K562 (cell line): ENCODE results near the gene OR5F1. TPM values are rescaled to one million over a fixed set of nuclear protein-coding genes. Genes with fewer than 3 reads are reported as not detected.

Experiments used
- ATAC-seq: fragments of 200-7000 bp; cut with Tn5 transposase; 3 replicates; pipeline ENCODE4 v1.9.1; 2020; ENCODE audit warnings: moderate library complexity
- BruUV-seq: library from RNA; stranded (reverse); fragments of 400-500 nt; replicated peaks from 2 replicates; lab custom pipeline; 2021; lab: Mats Ljungman, UMichigan
- CTCF ChIA-PET: fragments of 300-600 bp; formaldehyde crosslinking; extraction: SDS; loops from one replicate; lab custom pipeline; 2021; ENCODE audit warnings: low intra/inter-chr PET ratio; lab: Yijun Ruan, JAX
- POLR2A ChIA-PET: fragments of 300-600, 350-650 bp; sonication (Branson Sonifier 250); formaldehyde crosslinking; extraction: SDS; loops from one replicate; lab custom pipeline; 2021; ENCODE audit warnings: antibody characterized with exemption, inconsistent platforms; lab: Yijun Ruan, JAX
- DNase-seq, 4 experiments: peaks; one replicate each; pipeline versions ENCODE4 v3.0.0 to v3.0.0-alpha.2; 2011 to 2018; ENCODE audit warnings: low spot score in 3 of 4, mixed read lengths in 3 of 4; ENCODE audit errors: extremely low read depth in 1 of 4
- FAIRE-seq: peaks from 2 replicates; lab custom pipeline; 2011; peaks lifted over from hg19 to GRCh38; lab: Jason Lieb, UNC
- H2AFZ ChIP-seq: 2 replicates; pipeline ENCODE4 v1.6.0; 2011; ENCODE audit warnings: low read depth, low read length, control low read depth, inconsistent platforms
- H3K27ac ChIP-seq: fragments of 200-600 bp; 3 replicates; pipeline ENCODE4 v1.8.0; 2011; ENCODE audit warnings: low read depth, mild to moderate bottlenecking, control low read depth, inconsistent platforms, low read length, moderate library complexity, mixed read lengths; ENCODE audit errors: extremely low read depth
- H3K27me3 ChIP-seq, 2 experiments: fragments of 300-600 bp in 1 of 2; 2 replicates in 1 of 2; 3 replicates in 1 of 2; pipeline versions ENCODE4 v1.6.0 to v1.8.0; 2011; ENCODE audit warnings: inconsistent platforms in 2 of 2, low read length in 2 of 2, mild to moderate bottlenecking in 1 of 2, mixed read lengths in 1 of 2, moderate library complexity in 1 of 2; ENCODE audit not compliant: control insufficient read depth in 2 of 2, insufficient read depth in 2 of 2
- H3K36me3 ChIP-seq: fragments of 300-600 bp; 3 replicates; pipeline ENCODE4 v1.8.0; 2011; ENCODE audit warnings: mild to moderate bottlenecking, low read length, inconsistent platforms; ENCODE audit not compliant: control insufficient read depth, insufficient read depth
- H3K4me1 ChIP-seq, 2 experiments: fragments of 200-600 bp in 1 of 2; replicated peaks in 1 of 2; 2 replicates in 1 of 2; 3 replicates in 1 of 2; pipeline versions ENCODE4 v1.5.1 to v1.8.0; 2011; ENCODE audit warnings: inconsistent platforms in 2 of 2, low read length in 2 of 2, mild to moderate bottlenecking in 1 of 2, mixed read lengths in 1 of 2, moderate library complexity in 1 of 2; ENCODE audit not compliant: control insufficient read depth in 2 of 2, insufficient read depth in 2 of 2
- H3K4me2 ChIP-seq: 2 replicates; pipeline ENCODE4 v1.6.1; 2011; ENCODE audit warnings: low read length, control low read depth, inconsistent platforms, mixed read lengths; ENCODE audit not compliant: insufficient read depth
- H3K4me3 ChIP-seq: fragments of 200-600 bp; sonication (generic), shearing (Covaris generic); 2 replicates; pipeline ENCODE4 v1.5.1; 2016; ENCODE audit warnings: control low read depth, inconsistent platforms
- H3K79me2 ChIP-seq: fragments of 200-600 bp; 3 replicates; pipeline ENCODE4 v1.8.0; 2011; ENCODE audit warnings: low read length, inconsistent platforms; ENCODE audit not compliant: control insufficient read depth, insufficient read depth
- H3K9ac ChIP-seq, 2 experiments: 2 replicates each; pipeline versions ENCODE4 v1.6.0 to v1.6.1; 2011; ENCODE audit warnings: low read depth in 2 of 2, low read length in 2 of 2, control low read depth in 1 of 2, inconsistent platforms in 1 of 2, mild to moderate bottlenecking in 1 of 2, mixed read lengths in 1 of 2; ENCODE audit not compliant: insufficient read depth in 1 of 2
- H3K9me1 ChIP-seq: one replicate; pipeline ENCODE4 v1.6.0; 2011; ENCODE audit warnings: inconsistent platforms, mild to moderate bottlenecking, low read length, moderate library complexity; ENCODE audit not compliant: control insufficient read depth, insufficient read depth
- H3K9me3 ChIP-seq: replicated peaks from 2 replicates; pipeline ENCODE4 v1.5.1; 2011; ENCODE audit warnings: low read depth, low read length, inconsistent platforms; ENCODE audit not compliant: control insufficient read depth, insufficient read depth
- H4K20me1 ChIP-seq: replicated peaks from 2 replicates; pipeline ENCODE4 v1.6.1; 2011; ENCODE audit warnings: low read length, inconsistent platforms, mixed read lengths; ENCODE audit not compliant: control insufficient read depth, insufficient read depth
- EZH2 ChIP-seq: IDR thresholded peaks from 2 replicates; pipeline ENCODE4 v1.6.1; 2012; ENCODE audit warnings: low read depth, mild to moderate bottlenecking, inconsistent platforms, low read length, borderline replicate concordance
- GABPB1 ChIP-seq: sonication (generic); formaldehyde crosslinking; IDR thresholded peaks from 2 replicates; pipeline ENCODE4 v1.8.0; 2022; ENCODE audit warnings: mild to moderate bottlenecking, missing genetic modification reagents
- ZNF121 ChIP-seq: sonication (generic); formaldehyde crosslinking; conservative IDR thresholded peaks from 2 replicates; pipeline ENCODE4 v1.8.0; 2022; ENCODE audit warnings: missing genetic modification reagents
- ZNF644 ChIP-seq: fragments of 200-800 bp; sonication (Bioruptor generic); IDR thresholded peaks from 2 replicates; pipeline ENCODE4 v1.6.1; 2016; ENCODE audit warnings: low read depth, missing genetic modification characterization, missing compliant biosample characterization
- WGBS: fragments of 100-300 bp; shearing (Covaris generic); methylation state at CpG from one replicate; pipeline ENCODE4 v1.1.6; 2016; ENCODE audit warnings: low coverage, mixed read lengths; ENCODE audit not compliant: insufficient coverage; ENCODE audit errors: missing lambda C conversion rate; 5-methylcytosine and 5-hydroxymethylcytosine counted together
- in situ Hi-C: fragments of 300-500 bp; cut with MboI; formaldehyde crosslinking; loops from 4 replicates; pipeline ENCODE4 v1.15.0; 2018; ENCODE audit warnings: inconsistent platforms, mixed read lengths
- intact Hi-C: fragments of 100-400 bp; cut with micrococcal nuclease; formaldehyde crosslinking; loops from 2 replicates; pipeline ENCODE4 v1.14.2; 2022
- polyA plus RNA-seq, 8 experiments: library from polyadenylated mRNA; depleted of rRNA in 4 of 8; stranded (reverse) in 5 of 8; unstranded in 3 of 8; fragments of >200 nt; fragmentation: Nextera tagmentation in 2 of 8; fragmentation: Illumina TruSeq in 1 of 8; extraction: Ambion mirVana in 2 of 8; extraction: Trizol in 1 of 8; gene quantifications; 2 replicates each; pipeline versions ENCODE4 v1.2.1 to v1.2.3, GENCODE V29; 2011 to 2014; ENCODE audit warnings: inconsistent platforms in 1 of 8, missing spikeins in 1 of 8
- total RNA-seq, 7 experiments: library from RNA; depleted of rRNA in 6 of 7; stranded (reverse); fragments of >200 nt in 6 of 7; fragmentation: Illumina TruSeq in 2 of 7; extraction: Trizol in 2 of 7; gene quantifications; 2 replicates each; pipeline versions ENCODE4 v1.2.1 to v1.2.3, GENCODE V29; 2011 to 2021; ENCODE audit warnings: low replicate concordance in 1 of 7
- TF ChIP-seq, protein P1 (sequence below): fragments of 450-650 bp; conservative IDR thresholded peaks from 2 replicates; pipeline ENCODE4 v1.6.1; 2016; ENCODE audit warnings: missing genetic modification characterization, low read depth, mild to moderate bottlenecking, control low read depth, missing compliant biosample characterization
- TF ChIP-seq, protein P2 (sequence below), 2 experiments: fragments of 450-650 bp; formaldehyde crosslinking in 1 of 2; IDR thresholded peaks; 2 replicates each; pipeline versions ENCODE4 v1.4.0 to v1.6.1; 2014 to 2020; ENCODE audit warnings: mild to moderate bottlenecking in 2 of 2, borderline replicate concordance in 1 of 2, low read depth in 1 of 2

OR5F1 gene
- total and polyA plus RNA-seq, 9 of the 15 experiments (the other 6 are each of a cell fraction or from before 2014, with no cell fraction given), result not detected

DNA sequence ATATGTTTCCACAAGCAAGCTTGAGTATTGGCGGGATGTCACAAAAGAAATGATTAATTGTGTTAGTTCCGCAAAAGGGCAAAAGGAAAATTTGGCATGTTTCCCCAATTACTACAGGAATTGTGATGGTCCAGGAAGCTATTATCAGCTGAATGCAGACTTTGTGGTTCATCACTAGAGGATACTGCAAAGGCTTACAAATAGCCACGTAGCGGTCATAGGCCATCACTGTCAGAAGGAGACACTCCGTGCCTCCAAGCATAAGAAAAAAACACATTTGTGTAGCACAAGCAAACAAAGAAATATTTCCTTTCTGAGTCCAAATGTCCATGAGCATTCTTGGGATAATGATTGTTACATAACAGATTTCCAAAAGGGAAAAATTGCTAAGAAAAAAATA, 26.5 kb downstream of the OR5F1 start:
- Histone ChIP-seq H3K36me3 (no peaks in the 10 kb centered on the region), H4K20me1 (no peaks in the 10 kb centered on the region), H3K27ac (no peak overlapping the region), H3K9me1 (no peaks in the 10 kb centered on the region), H3K4me1 (no peaks in the 10 kb centered on the region), H3K79me2 (no peaks in the 10 kb centered on the region), H2AFZ (no peak overlapping the region), H3K9me3 (no peaks in the 10 kb centered on the region; the same call in 1 of the 2 replicates), H3K4me3 (no peak overlapping the region), H3K27me3 (no peaks in the 10 kb centered on the region), H3K4me2 (no peak overlapping the region), H3K9ac (no peak overlapping the region)
- CTCF ChIA-PET, result no interaction called here
- no TSS peak for BruUV-seq
- in situ Hi-C loops (no loop called here), intact Hi-C loops (no loop called here)
- TF ChIP-seq GABPB1 (CRISPR knock-in tag) (no peak), ZNF121 (CRISPR knock-in tag) (no peak)
- TF ChIP-seq, protein P1, sequence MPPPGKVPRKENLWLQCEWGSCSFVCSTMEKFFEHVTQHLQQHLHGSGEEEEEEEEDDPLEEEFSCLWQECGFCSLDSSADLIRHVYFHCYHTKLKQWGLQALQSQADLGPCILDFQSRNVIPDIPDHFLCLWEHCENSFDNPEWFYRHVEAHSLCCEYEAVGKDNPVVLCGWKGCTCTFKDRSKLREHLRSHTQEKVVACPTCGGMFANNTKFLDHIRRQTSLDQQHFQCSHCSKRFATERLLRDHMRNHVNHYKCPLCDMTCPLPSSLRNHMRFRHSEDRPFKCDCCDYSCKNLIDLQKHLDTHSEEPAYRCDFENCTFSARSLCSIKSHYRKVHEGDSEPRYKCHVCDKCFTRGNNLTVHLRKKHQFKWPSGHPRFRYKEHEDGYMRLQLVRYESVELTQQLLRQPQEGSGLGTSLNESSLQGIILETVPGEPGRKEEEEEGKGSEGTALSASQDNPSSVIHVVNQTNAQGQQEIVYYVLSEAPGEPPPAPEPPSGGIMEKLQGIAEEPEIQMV (tag), result no peak
- no peak for DNase-seq
- no peak for FAIRE-seq
- 0% methylated on average over 5 of the region's 5 CpGs for WGBS
- no peak for ATAC-seq
- POLR2A ChIA-PET, result no interaction called here

DNA sequence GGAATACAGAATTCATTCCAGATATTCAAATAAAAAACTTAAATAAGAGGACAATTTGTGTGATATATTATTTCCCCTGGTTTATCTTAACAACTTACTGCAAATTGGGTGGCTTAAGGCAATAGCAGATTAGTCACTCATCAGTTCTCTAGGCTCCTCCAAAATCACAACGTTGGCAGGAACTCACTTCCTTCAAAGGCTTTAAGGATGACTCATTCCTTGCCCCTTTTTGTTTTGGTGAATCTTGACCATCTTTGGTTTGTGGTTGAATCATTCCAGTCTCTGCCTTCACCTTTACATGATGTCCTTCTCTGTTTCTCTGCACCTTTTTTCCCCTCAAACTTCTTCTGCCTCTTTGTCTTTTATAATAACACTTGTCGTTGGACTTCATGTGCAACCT, 28.0 kb downstream of the OR5F1 start:
- intact Hi-C loops, result no loop called here
- H3K79me2 ChIP-seq, result no peaks in the 10 kb centered on the region
- H3K9ac ChIP-seq, result no peak overlapping the region
- no peaks in the 10 kb centered on the region for H3K4me1 ChIP-seq
- in situ Hi-C loops, result no loop called here
- ChIA-PET POLR2A (no interaction called here), CTCF (no interaction called here)
- ATAC-seq (no peak), FAIRE-seq (no peak), DNase-seq (no peak)
- H3K27me3 ChIP-seq, result no peaks in the 10 kb centered on the region
- 2% methylated on average over 2 of the region's 2 CpGs for WGBS
- H3K4me2 ChIP-seq, result no peak overlapping the region
- H2AFZ ChIP-seq, result no peak overlapping the region
- no peaks in the 10 kb centered on the region for H3K9me1 ChIP-seq
- no peaks in the 10 kb centered on the region for H3K36me3 ChIP-seq
- H3K4me3 ChIP-seq, result no peak overlapping the region
- no TSS peak for BruUV-seq
- H4K20me1 ChIP-seq, result no peaks in the 10 kb centered on the region
- no peak overlapping the region for H3K27ac ChIP-seq
- no peaks in the 10 kb centered on the region; the same call in 1 of the 2 replicates for H3K9me3 ChIP-seq
- TF ChIP-seq ZNF644 (tag) (no peak), EZH2 (no peak)
- TF ChIP-seq, protein P2, sequence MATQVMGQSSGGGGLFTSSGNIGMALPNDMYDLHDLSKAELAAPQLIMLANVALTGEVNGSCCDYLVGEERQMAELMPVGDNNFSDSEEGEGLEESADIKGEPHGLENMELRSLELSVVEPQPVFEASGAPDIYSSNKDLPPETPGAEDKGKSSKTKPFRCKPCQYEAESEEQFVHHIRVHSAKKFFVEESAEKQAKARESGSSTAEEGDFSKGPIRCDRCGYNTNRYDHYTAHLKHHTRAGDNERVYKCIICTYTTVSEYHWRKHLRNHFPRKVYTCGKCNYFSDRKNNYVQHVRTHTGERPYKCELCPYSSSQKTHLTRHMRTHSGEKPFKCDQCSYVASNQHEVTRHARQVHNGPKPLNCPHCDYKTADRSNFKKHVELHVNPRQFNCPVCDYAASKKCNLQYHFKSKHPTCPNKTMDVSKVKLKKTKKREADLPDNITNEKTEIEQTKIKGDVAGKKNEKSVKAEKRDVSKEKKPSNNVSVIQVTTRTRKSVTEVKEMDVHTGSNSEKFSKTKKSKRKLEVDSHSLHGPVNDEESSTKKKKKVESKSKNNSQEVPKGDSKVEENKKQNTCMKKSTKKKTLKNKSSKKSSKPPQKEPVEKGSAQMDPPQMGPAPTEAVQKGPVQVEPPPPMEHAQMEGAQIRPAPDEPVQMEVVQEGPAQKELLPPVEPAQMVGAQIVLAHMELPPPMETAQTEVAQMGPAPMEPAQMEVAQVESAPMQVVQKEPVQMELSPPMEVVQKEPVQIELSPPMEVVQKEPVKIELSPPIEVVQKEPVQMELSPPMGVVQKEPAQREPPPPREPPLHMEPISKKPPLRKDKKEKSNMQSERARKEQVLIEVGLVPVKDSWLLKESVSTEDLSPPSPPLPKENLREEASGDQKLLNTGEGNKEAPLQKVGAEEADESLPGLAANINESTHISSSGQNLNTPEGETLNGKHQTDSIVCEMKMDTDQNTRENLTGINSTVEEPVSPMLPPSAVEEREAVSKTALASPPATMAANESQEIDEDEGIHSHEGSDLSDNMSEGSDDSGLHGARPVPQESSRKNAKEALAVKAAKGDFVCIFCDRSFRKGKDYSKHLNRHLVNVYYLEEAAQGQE (IDR thresholded peaks at IDR 0.05; ENCODE audit: borderline replicate concordance), result no peak
- TF ChIP-seq, protein P2 (CRISPR knock-in tag; IDR thresholded peaks at IDR 0.05; ENCODE audit: low read depth), result no peak
